ENCODE results near the gene GAPVD1. TPM values are rescaled to one million over a fixed set of nuclear protein-coding genes. Genes with fewer than 3 reads are reported as not detected.

Gene GAPVD1
- total RNA-seq, 1 donor from 2014 or later = 54.8 TPM

- intact Hi-C loops (cut with DNase I) = loop anchor here (10.0 kb wide), 1 partner anchor 57 kb away; the partner anchor contains the start of gene PPP6C
- no peak for DNase-seq (ENCODE audit: extremely low spot score in 2 of 2)
- Histone ChIP-seq H3K27ac (peak overlapping the region; percentile 97), H3K4me1 (peaks cover 43% of the 10 kb centered on the region), H3K36me3 (peaks cover 3 to 25% of the 10 kb centered on the region in 2 donors), H3K4me3 (peak overlapping the region; percentile 88 to 96), H3K9me3 (no peaks in the 10 kb centered on the region), H3K27me3 (no peaks in the 10 kb centered on the region)
- TF ChIP-seq POLR2A (IDR thresholded peaks at IDR 0.05) = no peak
- TF ChIP-seq CTCF (IDR thresholded peaks at IDR 0.05) = no peak
- no peak for TF ChIP-seq POLR2AphosphoS5 (IDR thresholded peaks at IDR 0.05; ENCODE audit: insufficient read depth in 1 of 2, low read depth in 1 of 2)
Measured at GRCh38 chr9:125241863-125242739, 19.5 kb upstream of the GAPVD1 start.

GRCh38 chr9:125243792-125244260 is 17.8 kb upstream of the GAPVD1 start:
- H3K36me3 ChIP-seq = peaks cover under 1 to 8% of the 10 kb centered on the region in 2 donors
- H3K27ac ChIP-seq = no peak overlapping the region
- DNase-seq (ENCODE audit: extremely low spot score in 2 of 2) = no peak
- peaks cover 25% of the 10 kb centered on the region for H3K4me1 ChIP-seq
- no peaks in the 10 kb centered on the region for H3K9me3 ChIP-seq
- H3K4me3 ChIP-seq = no peak overlapping the region
- intact Hi-C loops (cut with DNase I) = loop anchor here (10.0 kb wide), 1 partner anchor 59 kb away; the partner anchor contains the start of gene PPP6C
- no peaks in the 10 kb centered on the region for H3K27me3 ChIP-seq
- no peak for TF ChIP-seq CTCF (IDR thresholded peaks at IDR 0.05)

- H3K36me3 ChIP-seq = no peaks in the 10 kb centered on the region
- DNase-seq (ENCODE audit: extremely low spot score in 2 of 2) = no peak
- no peaks in the 10 kb centered on the region for H3K27me3 ChIP-seq
- intact Hi-C loops (cut with DNase I) = loop anchor here (10.0 kb wide), 1 partner anchor 61 kb away; the partner anchor contains the start of gene PPP6C
- TF ChIP-seq CTCF (IDR thresholded peaks at IDR 0.05) = no peak
- TF ChIP-seq POLR2A (IDR thresholded peaks at IDR 0.05) = no peak
- no peak for TF ChIP-seq POLR2AphosphoS5 (IDR thresholded peaks at IDR 0.05; ENCODE audit: insufficient read depth in 1 of 2, low read depth in 1 of 2)
- H3K9me3 ChIP-seq = no peaks in the 10 kb centered on the region
- H3K4me3 ChIP-seq = no peak overlapping the region
- H3K27ac ChIP-seq = no peak overlapping the region
- H3K4me1 ChIP-seq = peaks cover 10% of the 10 kb centered on the region
Measured at GRCh38 chr9:125246261-125246667, 15.4 kb upstream of the GAPVD1 start.

GRCh38 chr9:125254231-125254630 is 7.4 kb upstream of the GAPVD1 start:
- H3K27me3 ChIP-seq = no peaks in the 10 kb centered on the region
- TF ChIP-seq CTCF (IDR thresholded peaks at IDR 0.05) (no peak), POLR2A (IDR thresholded peaks at IDR 0.05) (no peak), POLR2AphosphoS5 (IDR thresholded peaks at IDR 0.05; ENCODE audit: insufficient read depth in 1 of 2, low read depth in 1 of 2) (no peak)
- H3K36me3 ChIP-seq = no peaks in the 10 kb centered on the region
- intact Hi-C loops (cut with DNase I) = loop anchor here (10.0 kb wide), 1 partner anchor 121 kb away; no protein-coding TSS in a partner anchor
- H3K4me1 ChIP-seq = no peaks in the 10 kb centered on the region
- no peak overlapping the region for H3K27ac ChIP-seq
- H3K9me3 ChIP-seq = no peaks in the 10 kb centered on the region
- no peak for DNase-seq (ENCODE audit: extremely low spot score in 2 of 2)
- no peak overlapping the region for H3K4me3 ChIP-seq
